HEK293 (cell line): ENCODE measurements around the gene SCFD1.

ENCODE experiments used
- CTCF ChIA-PET: fragments of 350-600 bp; formaldehyde crosslinking; extraction: SDS; loops from one replicate; lab custom pipeline; 2021; ENCODE audit warnings: antibody characterized with exemption; lab: Yijun Ruan, JAX
- POLR2A ChIA-PET: fragments of 300-600 bp; formaldehyde crosslinking; extraction: SDS; loops from one replicate; lab custom pipeline; 2020; ENCODE audit warnings: antibody characterized with exemption, inconsistent platforms; lab: Yijun Ruan, JAX
- H3K27ac ChIP-seq: fragments of 200-500 bp; sonication (Bioruptor generic); 2 replicates; pipeline ENCODE4 v1.5.1; 2014; ENCODE audit warnings: low read depth, low read length, control low read depth, inconsistent platforms; ENCODE audit errors: extremely low read depth
- H3K36me3 ChIP-seq, 2 experiments: fragments of 200-500 bp in 1 of 2; sonication (Bioruptor generic) in 1 of 2; 1 replicate in 1 of 2; 2 replicates in 1 of 2; pipeline ENCODE4 v1.5.1; 2014 to 2017; ENCODE audit warnings: inconsistent platforms in 2 of 2, low read length in 2 of 2; ENCODE audit not compliant: control insufficient read depth in 2 of 2, insufficient read depth in 1 of 2
- H3K4me1 ChIP-seq: fragments of 200-500 bp; sonication (Bioruptor generic); 2 replicates; pipeline ENCODE4 v1.5.1; 2014; ENCODE audit warnings: mild to moderate bottlenecking, low read length, inconsistent platforms; ENCODE audit not compliant: control insufficient read depth, insufficient read depth
- H3K4me3 ChIP-seq: 2 replicates; pipeline ENCODE4 v1.5.1; 2011; ENCODE audit warnings: low read depth, mild to moderate bottlenecking, control low read depth, low read length, moderate library complexity
- H3K9me3 ChIP-seq: fragments of 200-500 bp; sonication (Bioruptor generic); 2 replicates; pipeline ENCODE4 v1.5.1; 2014; ENCODE audit warnings: low read depth, low read length, inconsistent platforms; ENCODE audit not compliant: control insufficient read depth, insufficient read depth
- IKZF3 ChIP-seq: fragments of 450-650 bp; IDR thresholded peaks from 2 replicates; pipeline ENCODE4 v1.5.0; 2018; ENCODE audit warnings: missing biosample characterization, mild to moderate bottlenecking, missing genetic modification characterization, moderate library complexity
- KLF10 ChIP-seq: fragments of 450-650 bp; IDR thresholded peaks from 2 replicates; pipeline ENCODE4 v1.5.1; 2018; ENCODE audit warnings: missing biosample characterization, mild to moderate bottlenecking, missing genetic modification characterization
- MEIS1 ChIP-seq: sonication (generic); formaldehyde crosslinking; IDR thresholded peaks from 2 replicates; pipeline ENCODE4 v1.8.1; 2022; ENCODE audit warnings: missing genetic modification reagents, mild to moderate bottlenecking, borderline replicate concordance
- SETDB1 ChIP-seq: IDR thresholded peaks from one replicate; pipeline ENCODE4 v1.6.1; 2017; ENCODE audit warnings: mild to moderate bottlenecking, low read length, moderate library complexity, mixed read lengths; ENCODE audit not compliant: insufficient read length
- ZEB2 ChIP-seq: fragments of 450-650 bp; formaldehyde crosslinking; IDR thresholded peaks from 2 replicates; pipeline ENCODE4 v1.5.1; 2016; ENCODE audit warnings: missing biosample characterization, missing genetic modification characterization
- ZNF146 ChIP-seq: fragments of 450-650 bp; formaldehyde crosslinking; IDR thresholded peaks from 2 replicates; pipeline ENCODE4 v1.5.1; 2016; ENCODE audit warnings: missing biosample characterization, missing genetic modification characterization
- ZNF202 ChIP-seq: fragments of 450-650 bp; formaldehyde crosslinking; IDR thresholded peaks from 2 replicates; pipeline ENCODE4 v1.5.1; 2016; ENCODE audit warnings: missing biosample characterization, missing genetic modification characterization, borderline replicate concordance
- ZNF311 ChIP-seq: fragments of 450-650 bp; formaldehyde crosslinking; IDR thresholded peaks from 2 replicates; pipeline ENCODE4 v1.5.1; 2017; ENCODE audit warnings: missing biosample characterization, missing genetic modification characterization, borderline replicate concordance
- ZNF423 ChIP-seq: fragments of 450-650 bp; formaldehyde crosslinking; IDR thresholded peaks from 2 replicates; pipeline ENCODE4 v1.5.1; 2016; ENCODE audit warnings: missing biosample characterization, missing genetic modification characterization
- ZNF48 ChIP-seq: fragments of 450-650 bp; formaldehyde crosslinking; IDR thresholded peaks from 2 replicates; pipeline ENCODE4 v1.5.1; 2016; ENCODE audit warnings: missing biosample characterization, missing genetic modification characterization
- ZNF660 ChIP-seq: fragments of 450-650 bp; IDR thresholded peaks from 2 replicates; pipeline ENCODE4 v1.5.1; 2018; ENCODE audit warnings: missing biosample characterization, mild to moderate bottlenecking, missing genetic modification characterization
- TF ChIP-seq, protein P1 (sequence below): fragments of 450-650 bp; formaldehyde crosslinking; IDR thresholded peaks from 2 replicates; pipeline ENCODE4 v1.5.1; 2016; ENCODE audit warnings: missing biosample characterization, missing genetic modification characterization, borderline replicate concordance
- TF ChIP-seq, protein P2 (sequence below): fragments of 450-650 bp; formaldehyde crosslinking; IDR thresholded peaks from 2 replicates; pipeline ENCODE4 v1.5.1; 2016; ENCODE audit warnings: missing biosample characterization, missing genetic modification characterization
- TF ChIP-seq, protein P3 (sequence below): fragments of 450-650 bp; formaldehyde crosslinking; IDR thresholded peaks from 2 replicates; pipeline ENCODE4 v1.5.1; 2016; ENCODE audit warnings: missing biosample characterization, missing genetic modification characterization
- TF ChIP-seq, protein P4 (sequence below): fragments of 450-650 bp; formaldehyde crosslinking; conservative IDR thresholded peaks from 2 replicates; pipeline ENCODE4 v1.5.1; 2016; ENCODE audit warnings: low read depth, missing biosample characterization, missing genetic modification characterization
- TF ChIP-seq, protein P5 (sequence below): fragments of 450-650 bp; formaldehyde crosslinking; optimal IDR thresholded peaks from 2 replicates; pipeline ENCODE3; 2016; ENCODE audit warnings: missing biosample characterization, mild to moderate bottlenecking, missing genetic modification characterization
- TF ChIP-seq, protein P6 (sequence below): fragments of 450-650 bp; formaldehyde crosslinking; IDR thresholded peaks from 2 replicates; pipeline ENCODE4 v1.5.1; 2016; ENCODE audit warnings: missing biosample characterization, missing genetic modification characterization

Gene SCFD1

DNA sequence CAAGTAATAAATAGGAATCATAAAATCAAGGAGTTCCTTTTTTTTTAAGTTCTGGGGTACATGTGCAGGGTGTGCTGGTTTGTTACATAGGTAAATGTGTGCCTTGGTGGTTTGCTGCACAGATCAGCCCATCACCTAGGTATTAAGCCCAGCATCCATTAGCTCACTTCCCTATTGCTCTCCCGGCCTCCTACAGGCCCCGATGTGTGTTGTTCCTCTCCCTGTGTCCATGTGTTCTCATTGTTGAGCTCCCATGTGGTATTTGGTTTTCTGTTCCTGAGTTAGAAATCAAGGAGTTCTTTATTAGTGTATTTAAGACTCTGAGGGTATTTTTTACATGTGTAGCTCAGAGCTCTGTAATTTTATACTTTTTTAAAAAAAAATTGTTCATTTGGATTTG lies 86.0 kb downstream of the SCFD1 start:
- CTCF ChIA-PET = no interaction called here
- Histone ChIP-seq H3K27ac (no peak overlapping the region), H3K9me3 (no peaks in the 10 kb centered on the region), H3K36me3 (peaks cover 21 to 42% of the 10 kb centered on the region in 2 experiments), H3K4me3 (no peak overlapping the region), H3K4me1 (no peaks in the 10 kb centered on the region)
- TF ChIP-seq, protein P1, sequence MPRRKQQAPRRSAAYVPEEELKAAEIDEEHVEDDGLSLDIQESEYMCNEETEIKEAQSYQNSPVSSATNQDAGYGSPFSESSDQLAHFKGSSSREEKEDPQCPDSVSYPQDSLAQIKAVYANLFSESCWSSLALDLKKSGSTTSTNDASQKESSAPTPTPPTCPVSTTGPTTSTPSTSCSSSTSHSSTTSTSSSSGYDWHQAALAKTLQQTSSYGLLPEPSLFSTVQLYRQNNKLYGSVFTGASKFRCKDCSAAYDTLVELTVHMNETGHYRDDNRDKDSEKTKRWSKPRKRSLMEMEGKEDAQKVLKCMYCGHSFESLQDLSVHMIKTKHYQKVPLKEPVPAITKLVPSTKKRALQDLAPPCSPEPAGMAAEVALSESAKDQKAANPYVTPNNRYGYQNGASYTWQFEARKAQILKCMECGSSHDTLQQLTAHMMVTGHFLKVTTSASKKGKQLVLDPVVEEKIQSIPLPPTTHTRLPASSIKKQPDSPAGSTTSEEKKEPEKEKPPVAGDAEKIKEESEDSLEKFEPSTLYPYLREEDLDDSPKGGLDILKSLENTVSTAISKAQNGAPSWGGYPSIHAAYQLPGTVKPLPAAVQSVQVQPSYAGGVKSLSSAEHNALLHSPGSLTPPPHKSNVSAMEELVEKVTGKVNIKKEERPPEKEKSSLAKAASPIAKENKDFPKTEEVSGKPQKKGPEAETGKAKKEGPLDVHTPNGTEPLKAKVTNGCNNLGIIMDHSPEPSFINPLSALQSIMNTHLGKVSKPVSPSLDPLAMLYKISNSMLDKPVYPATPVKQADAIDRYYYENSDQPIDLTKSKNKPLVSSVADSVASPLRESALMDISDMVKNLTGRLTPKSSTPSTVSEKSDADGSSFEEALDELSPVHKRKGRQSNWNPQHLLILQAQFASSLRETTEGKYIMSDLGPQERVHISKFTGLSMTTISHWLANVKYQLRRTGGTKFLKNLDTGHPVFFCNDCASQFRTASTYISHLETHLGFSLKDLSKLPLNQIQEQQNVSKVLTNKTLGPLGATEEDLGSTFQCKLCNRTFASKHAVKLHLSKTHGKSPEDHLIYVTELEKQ (tag by site-specific recombination) = no peak
- TF ChIP-seq ZNF423 (tag by site-specific recombination) (no peak), ZNF48 (tag by site-specific recombination) (no peak), ZEB2 (tag by site-specific recombination) (no peak)
- TF ChIP-seq, protein P2, sequence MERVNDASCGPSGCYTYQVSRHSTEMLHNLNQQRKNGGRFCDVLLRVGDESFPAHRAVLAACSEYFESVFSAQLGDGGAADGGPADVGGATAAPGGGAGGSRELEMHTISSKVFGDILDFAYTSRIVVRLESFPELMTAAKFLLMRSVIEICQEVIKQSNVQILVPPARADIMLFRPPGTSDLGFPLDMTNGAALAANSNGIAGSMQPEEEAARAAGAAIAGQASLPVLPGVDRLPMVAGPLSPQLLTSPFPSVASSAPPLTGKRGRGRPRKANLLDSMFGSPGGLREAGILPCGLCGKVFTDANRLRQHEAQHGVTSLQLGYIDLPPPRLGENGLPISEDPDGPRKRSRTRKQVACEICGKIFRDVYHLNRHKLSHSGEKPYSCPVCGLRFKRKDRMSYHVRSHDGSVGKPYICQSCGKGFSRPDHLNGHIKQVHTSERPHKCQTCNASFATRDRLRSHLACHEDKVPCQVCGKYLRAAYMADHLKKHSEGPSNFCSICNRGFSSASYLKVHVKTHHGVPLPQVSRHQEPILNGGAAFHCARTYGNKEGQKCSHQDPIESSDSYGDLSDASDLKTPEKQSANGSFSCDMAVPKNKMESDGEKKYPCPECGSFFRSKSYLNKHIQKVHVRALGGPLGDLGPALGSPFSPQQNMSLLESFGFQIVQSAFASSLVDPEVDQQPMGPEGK (tag by site-specific recombination) = no peak
- POLR2A ChIA-PET = no interaction called here

DNA sequence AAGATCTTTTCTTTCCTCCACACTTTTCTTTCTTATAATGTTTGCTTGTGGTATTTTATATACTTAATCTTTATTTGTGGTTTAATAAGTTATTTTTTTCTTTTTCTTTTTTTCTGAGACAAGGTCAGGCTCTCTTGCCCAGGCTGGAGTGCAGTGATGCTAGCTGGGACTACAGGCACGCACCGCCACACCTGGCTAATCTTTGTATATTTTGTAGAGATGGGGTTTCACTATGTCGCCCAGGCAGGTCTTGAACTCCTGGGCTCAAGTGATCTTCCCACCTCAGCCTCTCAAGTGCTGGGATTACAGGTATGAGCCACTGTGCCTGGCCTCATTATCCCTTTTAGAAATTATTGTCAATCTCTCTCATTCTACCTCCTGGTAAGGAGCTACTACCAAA lies 87.1 kb downstream of the SCFD1 start:
- H3K36me3 ChIP-seq = peaks cover 21 to 42% of the 10 kb centered on the region in 2 experiments
- CTCF ChIA-PET = interaction anchor here (0.6 kb wide), 2 partner anchors 139 to 172 kb away, joined by 3 to 4 read pairs; no protein-coding TSS in a partner anchor
- H3K27ac ChIP-seq = no peak overlapping the region
- no peak for TF ChIP-seq ZNF146 (tag by site-specific recombination)
- TF ChIP-seq ZNF311 = no peak
- TF ChIP-seq, protein P3, sequence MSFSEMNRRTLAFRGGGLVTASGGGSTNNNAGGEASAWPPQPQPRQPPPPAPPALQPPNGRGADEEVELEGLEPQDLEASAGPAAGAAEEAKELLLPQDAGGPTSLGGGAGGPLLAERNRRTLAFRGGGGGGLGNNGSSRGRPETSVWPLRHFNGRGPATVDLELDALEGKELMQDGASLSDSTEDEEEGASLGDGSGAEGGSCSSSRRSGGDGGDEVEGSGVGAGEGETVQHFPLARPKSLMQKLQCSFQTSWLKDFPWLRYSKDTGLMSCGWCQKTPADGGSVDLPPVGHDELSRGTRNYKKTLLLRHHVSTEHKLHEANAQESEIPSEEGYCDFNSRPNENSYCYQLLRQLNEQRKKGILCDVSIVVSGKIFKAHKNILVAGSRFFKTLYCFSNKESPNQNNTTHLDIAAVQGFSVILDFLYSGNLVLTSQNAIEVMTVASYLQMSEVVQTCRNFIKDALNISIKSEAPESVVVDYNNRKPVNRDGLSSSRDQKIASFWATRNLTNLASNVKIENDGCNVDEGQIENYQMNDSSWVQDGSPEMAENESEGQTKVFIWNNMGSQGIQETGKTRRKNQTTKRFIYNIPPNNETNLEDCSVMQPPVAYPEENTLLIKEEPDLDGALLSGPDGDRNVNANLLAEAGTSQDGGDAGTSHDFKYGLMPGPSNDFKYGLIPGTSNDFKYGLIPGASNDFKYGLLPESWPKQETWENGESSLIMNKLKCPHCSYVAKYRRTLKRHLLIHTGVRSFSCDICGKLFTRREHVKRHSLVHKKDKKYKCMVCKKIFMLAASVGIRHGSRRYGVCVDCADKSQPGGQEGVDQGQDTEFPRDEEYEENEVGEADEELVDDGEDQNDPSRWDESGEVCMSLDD (tag by site-specific recombination) = no peak
- TF ChIP-seq, protein P4, sequence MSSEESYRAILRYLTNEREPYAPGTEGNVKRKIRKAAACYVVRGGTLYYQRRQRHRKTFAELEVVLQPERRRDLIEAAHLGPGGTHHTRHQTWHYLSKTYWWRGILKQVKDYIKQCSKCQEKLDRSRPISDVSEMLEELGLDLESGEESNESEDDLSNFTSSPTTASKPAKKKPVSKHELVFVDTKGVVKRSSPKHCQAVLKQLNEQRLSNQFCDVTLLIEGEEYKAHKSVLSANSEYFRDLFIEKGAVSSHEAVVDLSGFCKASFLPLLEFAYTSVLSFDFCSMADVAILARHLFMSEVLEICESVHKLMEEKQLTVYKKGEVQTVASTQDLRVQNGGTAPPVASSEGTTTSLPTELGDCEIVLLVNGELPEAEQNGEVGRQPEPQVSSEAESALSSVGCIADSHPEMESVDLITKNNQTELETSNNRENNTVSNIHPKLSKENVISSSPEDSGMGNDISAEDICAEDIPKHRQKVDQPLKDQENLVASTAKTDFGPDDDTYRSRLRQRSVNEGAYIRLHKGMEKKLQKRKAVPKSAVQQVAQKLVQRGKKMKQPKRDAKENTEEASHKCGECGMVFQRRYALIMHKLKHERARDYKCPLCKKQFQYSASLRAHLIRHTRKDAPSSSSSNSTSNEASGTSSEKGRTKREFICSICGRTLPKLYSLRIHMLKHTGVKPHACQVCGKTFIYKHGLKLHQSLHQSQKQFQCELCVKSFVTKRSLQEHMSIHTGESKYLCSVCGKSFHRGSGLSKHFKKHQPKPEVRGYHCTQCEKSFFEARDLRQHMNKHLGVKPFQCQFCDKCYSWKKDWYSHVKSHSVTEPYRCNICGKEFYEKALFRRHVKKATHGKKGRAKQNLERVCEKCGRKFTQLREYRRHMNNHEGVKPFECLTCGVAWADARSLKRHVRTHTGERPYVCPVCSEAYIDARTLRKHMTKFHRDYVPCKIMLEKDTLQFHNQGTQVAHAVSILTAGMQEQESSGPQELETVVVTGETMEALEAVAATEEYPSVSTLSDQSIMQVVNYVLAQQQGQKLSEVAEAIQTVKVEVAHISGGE (tag by site-specific recombination) = no peak
- TF ChIP-seq KLF10 = no peak
- TF ChIP-seq, protein P5, sequence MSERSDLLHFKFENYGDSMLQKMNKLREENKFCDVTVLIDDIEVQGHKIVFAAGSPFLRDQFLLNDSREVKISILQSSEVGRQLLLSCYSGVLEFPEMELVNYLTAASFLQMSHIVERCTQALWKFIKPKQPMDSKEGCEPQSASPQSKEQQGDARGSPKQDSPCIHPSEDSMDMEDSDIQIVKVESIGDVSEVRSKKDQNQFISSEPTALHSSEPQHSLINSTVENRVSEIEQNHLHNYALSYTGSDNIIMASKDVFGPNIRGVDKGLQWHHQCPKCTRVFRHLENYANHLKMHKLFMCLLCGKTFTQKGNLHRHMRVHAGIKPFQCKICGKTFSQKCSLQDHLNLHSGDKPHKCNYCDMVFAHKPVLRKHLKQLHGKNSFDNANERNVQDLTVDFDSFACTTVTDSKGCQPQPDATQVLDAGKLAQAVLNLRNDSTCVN (tag by site-specific recombination) = no peak
- TF ChIP-seq, protein P6, sequence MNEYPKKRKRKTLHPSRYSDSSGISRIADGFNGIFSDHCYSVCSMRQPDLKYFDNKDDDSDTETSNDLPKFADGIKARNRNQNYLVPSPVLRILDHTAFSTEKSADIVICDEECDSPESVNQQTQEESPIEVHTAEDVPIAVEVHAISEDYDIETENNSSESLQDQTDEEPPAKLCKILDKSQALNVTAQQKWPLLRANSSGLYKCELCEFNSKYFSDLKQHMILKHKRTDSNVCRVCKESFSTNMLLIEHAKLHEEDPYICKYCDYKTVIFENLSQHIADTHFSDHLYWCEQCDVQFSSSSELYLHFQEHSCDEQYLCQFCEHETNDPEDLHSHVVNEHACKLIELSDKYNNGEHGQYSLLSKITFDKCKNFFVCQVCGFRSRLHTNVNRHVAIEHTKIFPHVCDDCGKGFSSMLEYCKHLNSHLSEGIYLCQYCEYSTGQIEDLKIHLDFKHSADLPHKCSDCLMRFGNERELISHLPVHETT = no peak
- no peak for TF ChIP-seq ZNF202 (tag by site-specific recombination)
- no peak for TF ChIP-seq SETDB1
- TF ChIP-seq ZNF660 (tag by site-specific recombination) = no peak
- TF ChIP-seq MEIS1 (CRISPR knock-in tag) = no peak
- TF ChIP-seq IKZF3 (tag by site-specific recombination) = no peak

More for the DNA sequence above, 87.1 kb downstream of the SCFD1 start:
- Histone ChIP-seq H3K4me3 (no peak overlapping the region), H3K4me1 (no peaks in the 10 kb centered on the region), H3K9me3 (no peaks in the 10 kb centered on the region)
- POLR2A ChIA-PET = no interaction called here
